Measurements from ENCODE around the gene RC3H2. TPM values are rescaled to one million over a fixed set of nuclear protein-coding genes. Genes with fewer than 3 reads are reported as not detected.

The RC3H2 gene
- total and polyA plus RNA-seq, 2 of the 13 experiments (the other 11 are each of a cell fraction or from before 2014, with no cell fraction given) = 21.0 to 36.4 TPM

DNA sequence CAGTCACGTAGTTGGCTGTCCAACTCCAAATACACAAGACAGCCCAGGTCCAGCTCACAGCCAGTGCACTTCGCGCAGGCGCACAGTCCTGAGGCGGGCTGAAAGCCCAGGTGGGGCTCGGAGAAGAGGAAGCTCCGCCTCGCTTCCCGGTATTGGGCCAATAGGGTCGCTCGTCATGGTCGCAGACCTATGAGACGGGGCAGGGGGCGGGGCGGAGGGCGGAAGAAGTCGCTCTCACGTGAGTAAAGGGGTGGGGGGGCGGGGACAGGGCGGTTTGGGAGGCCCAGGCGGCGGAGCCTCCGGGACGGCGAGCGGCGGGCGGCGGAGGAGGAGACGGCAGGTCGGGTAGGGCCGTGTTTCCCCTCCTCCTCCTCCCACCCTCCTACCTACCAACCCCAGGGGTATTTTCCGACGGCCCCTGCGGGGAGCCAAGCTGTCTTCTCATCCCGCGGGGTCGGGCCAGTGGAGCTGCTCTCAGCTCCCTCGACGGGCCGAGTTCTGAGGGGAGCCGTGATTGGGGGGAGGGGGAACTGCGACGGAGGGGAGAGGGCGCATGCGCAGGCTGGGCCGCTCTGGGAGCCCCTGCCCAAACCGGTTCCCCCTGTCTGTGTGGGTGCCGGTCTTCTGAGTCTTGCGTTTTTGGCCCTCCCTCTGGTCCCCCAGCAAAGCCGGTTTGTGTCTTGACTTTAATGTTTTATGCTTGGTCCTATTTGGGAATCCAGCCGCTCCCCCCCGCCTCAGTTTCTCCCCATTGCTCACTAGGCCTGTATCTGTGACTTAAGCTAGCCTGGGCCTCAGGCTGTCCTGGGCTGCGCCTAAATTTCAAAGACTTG lies 35.8 kb upstream of the RC3H2 start, which contains the start of gene RABGAP1 (continued):
- TF ChIP-seq, protein P1, sequence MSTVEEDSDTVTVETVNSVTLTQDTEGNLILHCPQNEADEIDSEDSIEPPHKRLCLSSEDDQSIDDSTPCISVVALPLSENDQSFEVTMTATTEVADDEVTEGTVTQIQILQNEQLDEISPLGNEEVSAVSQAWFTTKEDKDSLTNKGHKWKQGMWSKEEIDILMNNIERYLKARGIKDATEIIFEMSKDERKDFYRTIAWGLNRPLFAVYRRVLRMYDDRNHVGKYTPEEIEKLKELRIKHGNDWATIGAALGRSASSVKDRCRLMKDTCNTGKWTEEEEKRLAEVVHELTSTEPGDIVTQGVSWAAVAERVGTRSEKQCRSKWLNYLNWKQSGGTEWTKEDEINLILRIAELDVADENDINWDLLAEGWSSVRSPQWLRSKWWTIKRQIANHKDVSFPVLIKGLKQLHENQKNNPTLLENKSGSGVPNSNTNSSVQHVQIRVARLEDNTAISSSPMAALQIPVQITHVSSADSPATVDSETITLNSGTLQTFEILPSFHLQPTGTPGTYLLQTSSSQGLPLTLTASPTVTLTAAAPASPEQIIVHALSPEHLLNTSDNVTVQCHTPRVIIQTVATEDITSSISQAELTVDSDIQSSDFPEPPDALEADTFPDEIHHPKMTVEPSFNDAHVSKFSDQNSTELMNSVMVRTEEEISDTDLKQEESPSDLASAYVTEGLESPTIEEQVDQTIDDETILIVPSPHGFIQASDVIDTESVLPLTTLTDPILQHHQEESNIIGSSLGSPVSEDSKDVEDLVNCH (CRISPR knock-in tag; IDR thresholded peaks at IDR 0.05) = no peak
- TF ChIP-seq BCL6 (CRISPR knock-in tag; IDR thresholded peaks at IDR 0.05) (peak; percentile 26; the same call in 1 of the 2 replicates), KDM2A (CRISPR knock-in tag; IDR thresholded peaks at IDR 0.05; ENCODE audit: borderline replicate concordance, low read depth) (peak; percentile 90; the same call in 1 of the 2 replicates), ZNF34 (CRISPR knock-in tag; IDR thresholded peaks at IDR 0.05; ENCODE audit: borderline replicate concordance) (no peak), ZNF891 (CRISPR knock-in tag; IDR thresholded peaks at IDR 0.05) (peak; percentile 81; the same call in 1 of the 2 replicates), MED13 (CRISPR knock-in tag; IDR thresholded peaks at IDR 0.05) (no peak), ARNT2 (CRISPR knock-in tag; IDR thresholded peaks at IDR 0.05; ENCODE audit: low read depth) (peak; percentile 47), NFRKB (IDR thresholded peaks at IDR 0.05) (no peak), CREB1 (IDR thresholded peaks at IDR 0.05) (peak; percentile 62), CREB1 (CRISPR knock-in tag; IDR thresholded peaks at IDR 0.05) (peak; percentile 59; the same call in 1 of the 2 replicates), ZSCAN25 (CRISPR knock-in tag; IDR thresholded peaks at IDR 0.05) (no peak), NFATC3 (CRISPR knock-in tag; IDR thresholded peaks at IDR 0.05) (no peak), NCOA5 (CRISPR knock-in tag; IDR thresholded peaks at IDR 0.05) (no peak), SP5 (CRISPR knock-in tag; IDR thresholded peaks at IDR 0.05; ENCODE audit: borderline replicate concordance, low read depth) (no peak), KLF15 (CRISPR knock-in tag; IDR thresholded peaks at IDR 0.05; ENCODE audit: borderline replicate concordance) (0 out of 2 replicates have a peak, but pooled peaks have one; percentile 42), ZNF451 (CRISPR knock-in tag; IDR thresholded peaks at IDR 0.05) (no peak), ZNF10 (CRISPR knock-in tag; IDR thresholded peaks at IDR 0.05; ENCODE audit: borderline replicate concordance, low read depth) (no peak), BHLHE40 (IDR thresholded peaks at IDR 0.05; ENCODE audit: low read length) (peak; percentile 92)
- TF ChIP-seq, protein P2, sequence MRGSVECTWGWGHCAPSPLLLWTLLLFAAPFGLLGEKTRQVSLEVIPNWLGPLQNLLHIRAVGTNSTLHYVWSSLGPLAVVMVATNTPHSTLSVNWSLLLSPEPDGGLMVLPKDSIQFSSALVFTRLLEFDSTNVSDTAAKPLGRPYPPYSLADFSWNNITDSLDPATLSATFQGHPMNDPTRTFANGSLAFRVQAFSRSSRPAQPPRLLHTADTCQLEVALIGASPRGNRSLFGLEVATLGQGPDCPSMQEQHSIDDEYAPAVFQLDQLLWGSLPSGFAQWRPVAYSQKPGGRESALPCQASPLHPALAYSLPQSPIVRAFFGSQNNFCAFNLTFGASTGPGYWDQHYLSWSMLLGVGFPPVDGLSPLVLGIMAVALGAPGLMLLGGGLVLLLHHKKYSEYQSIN (CRISPR knock-in tag; IDR thresholded peaks at IDR 0.05; ENCODE audit: borderline replicate concordance) = no peak
- TF ChIP-seq, protein P3, sequence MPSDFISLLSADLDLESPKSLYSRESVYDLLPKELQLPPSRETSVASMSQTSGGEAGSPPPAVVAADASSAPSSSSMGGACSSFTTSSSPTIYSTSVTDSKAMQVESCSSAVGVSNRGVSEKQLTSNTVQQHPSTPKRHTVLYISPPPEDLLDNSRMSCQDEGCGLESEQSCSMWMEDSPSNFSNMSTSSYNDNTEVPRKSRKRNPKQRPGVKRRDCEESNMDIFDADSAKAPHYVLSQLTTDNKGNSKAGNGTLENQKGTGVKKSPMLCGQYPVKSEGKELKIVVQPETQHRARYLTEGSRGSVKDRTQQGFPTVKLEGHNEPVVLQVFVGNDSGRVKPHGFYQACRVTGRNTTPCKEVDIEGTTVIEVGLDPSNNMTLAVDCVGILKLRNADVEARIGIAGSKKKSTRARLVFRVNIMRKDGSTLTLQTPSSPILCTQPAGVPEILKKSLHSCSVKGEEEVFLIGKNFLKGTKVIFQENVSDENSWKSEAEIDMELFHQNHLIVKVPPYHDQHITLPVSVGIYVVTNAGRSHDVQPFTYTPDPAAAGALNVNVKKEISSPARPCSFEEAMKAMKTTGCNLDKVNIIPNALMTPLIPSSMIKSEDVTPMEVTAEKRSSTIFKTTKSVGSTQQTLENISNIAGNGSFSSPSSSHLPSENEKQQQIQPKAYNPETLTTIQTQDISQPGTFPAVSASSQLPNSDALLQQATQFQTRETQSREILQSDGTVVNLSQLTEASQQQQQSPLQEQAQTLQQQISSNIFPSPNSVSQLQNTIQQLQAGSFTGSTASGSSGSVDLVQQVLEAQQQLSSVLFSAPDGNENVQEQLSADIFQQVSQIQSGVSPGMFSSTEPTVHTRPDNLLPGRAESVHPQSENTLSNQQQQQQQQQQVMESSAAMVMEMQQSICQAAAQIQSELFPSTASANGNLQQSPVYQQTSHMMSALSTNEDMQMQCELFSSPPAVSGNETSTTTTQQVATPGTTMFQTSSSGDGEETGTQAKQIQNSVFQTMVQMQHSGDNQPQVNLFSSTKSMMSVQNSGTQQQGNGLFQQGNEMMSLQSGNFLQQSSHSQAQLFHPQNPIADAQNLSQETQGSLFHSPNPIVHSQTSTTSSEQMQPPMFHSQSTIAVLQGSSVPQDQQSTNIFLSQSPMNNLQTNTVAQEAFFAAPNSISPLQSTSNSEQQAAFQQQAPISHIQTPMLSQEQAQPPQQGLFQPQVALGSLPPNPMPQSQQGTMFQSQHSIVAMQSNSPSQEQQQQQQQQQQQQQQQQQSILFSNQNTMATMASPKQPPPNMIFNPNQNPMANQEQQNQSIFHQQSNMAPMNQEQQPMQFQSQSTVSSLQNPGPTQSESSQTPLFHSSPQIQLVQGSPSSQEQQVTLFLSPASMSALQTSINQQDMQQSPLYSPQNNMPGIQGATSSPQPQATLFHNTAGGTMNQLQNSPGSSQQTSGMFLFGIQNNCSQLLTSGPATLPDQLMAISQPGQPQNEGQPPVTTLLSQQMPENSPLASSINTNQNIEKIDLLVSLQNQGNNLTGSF (CRISPR knock-in tag; IDR thresholded peaks at IDR 0.05) = no peak
- TF ChIP-seq, protein P4, sequence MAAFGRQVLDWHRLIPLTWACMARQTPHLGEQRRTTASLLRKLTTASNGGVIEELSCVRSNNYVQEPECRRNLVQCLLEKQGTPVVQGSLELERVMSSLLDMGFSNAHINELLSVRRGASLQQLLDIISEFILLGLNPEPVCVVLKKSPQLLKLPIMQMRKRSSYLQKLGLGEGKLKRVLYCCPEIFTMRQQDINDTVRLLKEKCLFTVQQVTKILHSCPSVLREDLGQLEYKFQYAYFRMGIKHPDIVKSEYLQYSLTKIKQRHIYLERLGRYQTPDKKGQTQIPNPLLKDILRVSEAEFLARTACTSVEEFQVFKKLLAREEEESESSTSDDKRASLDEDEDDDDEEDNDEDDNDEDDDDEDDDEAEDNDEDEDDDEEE (CRISPR knock-in tag; IDR thresholded peaks at IDR 0.05) = peak; percentile 53; the same call in 1 of the 2 replicates
